Activated CD8-positive, alpha-beta T cell treated with anti-CD3 and anti-CD28 coated beads for 36 hours (primary cell): ENCODE measurements around the gene TFEB. TPM values are rescaled to one million over a fixed set of nuclear protein-coding genes. Genes with fewer than 3 reads are reported as not detected.

ENCODE experiments used
- ATAC-seq: fragments of 200-7000 bp; cut with Tn5 transposase; one replicate; pipeline ENCODE4 v1.10.0; 2021; ENCODE audit warnings: mild to moderate bottlenecking, moderate library complexity
- CTCF ChIA-PET: fragments of 350-600 bp; sonication (Branson Sonifier 250); formaldehyde crosslinking; loops from one replicate; lab custom pipeline; 2021; ENCODE audit warnings: antibody characterized with exemption; lab: Charles Lee
- POLR2A ChIA-PET: fragments of 350-600 bp; sonication (Branson Sonifier 250); formaldehyde crosslinking; loops from one replicate; lab custom pipeline; 2021; ENCODE audit warnings: antibody characterized with exemption; lab: Charles Lee
- DNase-seq: peaks from one replicate; pipeline ENCODE4 v3.0.0-alpha.2; 2020
- H3K27ac Mint-ChIP-seq: one replicate; pipeline ENCODE4 v1.8.0; 2021; ENCODE audit warnings: mild to moderate bottlenecking, mixed read lengths
- H3K27me3 Mint-ChIP-seq: one replicate; pipeline ENCODE4 v1.8.0; 2021; ENCODE audit warnings: mixed read lengths
- H3K36me3 Mint-ChIP-seq: one replicate; pipeline ENCODE4 v1.8.0; 2021; ENCODE audit warnings: low read depth, mixed read lengths
- H3K4me1 Mint-ChIP-seq: one replicate; pipeline ENCODE4 v1.8.0; 2021; ENCODE audit warnings: low read depth, mixed read lengths
- H3K4me3 Mint-ChIP-seq: one replicate; pipeline ENCODE4 v1.8.0; 2021; ENCODE audit warnings: mild to moderate bottlenecking, moderate library complexity, mixed read lengths
- H3K9me3 Mint-ChIP-seq: one replicate; pipeline ENCODE4 v1.8.0; 2021; ENCODE audit warnings: mixed read lengths
- intact Hi-C: fragments of 100-400 bp; cut with micrococcal nuclease; formaldehyde crosslinking; loops from one replicate; pipeline ENCODE4 v1.10.0; 2022
- total RNA-seq, 2 experiments: library from RNA; stranded (reverse); gene quantifications; one replicate each; pipeline ENCODE4 v1.2.3, GENCODE V29; 2021
- TF ChIP-seq, protein P1 (sequence below): fragments of 200-600 bp; IDR thresholded peaks from one replicate; pipeline ENCODE4 v1.8.0; 2022; ENCODE audit warnings: antibody characterized with exemption, mild to moderate bottlenecking

The TFEB gene
- total RNA-seq, 2 experiments from 2014 or later: 14.6 to 15.9 TPM

- intact Hi-C loops: no loop called here
- ChIA-PET CTCF (interaction anchor here (0.7 to 3.6 kb wide), 7 partner anchors 11 to 832 kb away, joined by 3 to 30 read pairs (median 4); no protein-coding TSS in a partner anchor), POLR2A (interaction anchor here (0.6 to 1.1 kb wide), 4 partner anchors 10 to 180 kb away, joined by 3 to 4 read pairs (median 3); no protein-coding TSS in a partner anchor)
- Mint-ChIP-seq H3K4me3 (no peak overlapping the region), H3K27ac (peak overlapping the region; percentile 52), H3K9me3 (no peaks in the 10 kb centered on the region), H3K36me3 (no peaks in the 10 kb centered on the region), H3K27me3 (no peaks in the 10 kb centered on the region), H3K4me1 (peaks cover 29% of the 10 kb centered on the region)
- TF ChIP-seq, protein P1, sequence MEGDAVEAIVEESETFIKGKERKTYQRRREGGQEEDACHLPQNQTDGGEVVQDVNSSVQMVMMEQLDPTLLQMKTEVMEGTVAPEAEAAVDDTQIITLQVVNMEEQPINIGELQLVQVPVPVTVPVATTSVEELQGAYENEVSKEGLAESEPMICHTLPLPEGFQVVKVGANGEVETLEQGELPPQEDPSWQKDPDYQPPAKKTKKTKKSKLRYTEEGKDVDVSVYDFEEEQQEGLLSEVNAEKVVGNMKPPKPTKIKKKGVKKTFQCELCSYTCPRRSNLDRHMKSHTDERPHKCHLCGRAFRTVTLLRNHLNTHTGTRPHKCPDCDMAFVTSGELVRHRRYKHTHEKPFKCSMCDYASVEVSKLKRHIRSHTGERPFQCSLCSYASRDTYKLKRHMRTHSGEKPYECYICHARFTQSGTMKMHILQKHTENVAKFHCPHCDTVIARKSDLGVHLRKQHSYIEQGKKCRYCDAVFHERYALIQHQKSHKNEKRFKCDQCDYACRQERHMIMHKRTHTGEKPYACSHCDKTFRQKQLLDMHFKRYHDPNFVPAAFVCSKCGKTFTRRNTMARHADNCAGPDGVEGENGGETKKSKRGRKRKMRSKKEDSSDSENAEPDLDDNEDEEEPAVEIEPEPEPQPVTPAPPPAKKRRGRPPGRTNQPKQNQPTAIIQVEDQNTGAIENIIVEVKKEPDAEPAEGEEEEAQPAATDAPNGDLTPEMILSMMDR: no peak
- ATAC-seq (peak; percentile 80), DNase-seq (peak; percentile 46)
Measured at GRCh38 chr6:41715795-41716515, 19.5 kb downstream of the TFEB start.

DNA sequence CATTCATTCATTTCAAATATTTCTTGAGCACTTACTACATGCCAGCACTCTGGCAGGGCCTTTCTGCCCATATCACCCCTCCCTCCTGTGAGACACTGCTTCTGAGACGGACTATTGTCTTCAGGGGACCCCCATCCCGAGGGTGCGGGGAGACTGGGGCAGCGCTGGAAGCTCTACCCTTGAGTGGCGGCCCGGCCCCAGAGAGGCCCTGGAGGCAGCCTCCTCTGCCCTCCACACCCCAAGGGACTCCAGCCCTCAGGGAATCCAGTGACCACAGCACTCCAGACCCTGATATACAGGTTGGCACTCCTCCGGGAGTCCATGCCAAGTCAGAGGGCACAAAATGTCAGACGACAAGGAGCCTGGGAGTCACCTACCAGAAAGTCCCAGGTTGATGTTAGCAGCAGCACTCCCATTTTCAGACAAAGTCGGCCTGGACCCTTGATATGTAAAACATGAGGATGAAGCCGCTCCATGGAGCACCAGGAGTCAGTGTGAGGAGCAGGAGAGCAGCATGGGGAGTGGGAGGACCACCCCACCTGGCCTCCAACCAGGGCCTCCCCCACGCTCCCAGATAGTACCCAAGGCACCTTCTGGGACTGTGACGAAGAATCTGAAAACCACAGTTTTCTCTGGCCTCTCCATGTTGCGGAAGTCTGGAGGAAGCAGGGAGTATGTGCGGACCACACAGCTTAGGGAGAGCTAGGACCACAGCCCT lies 20.7 kb downstream of the TFEB start:
- ChIA-PET POLR2A (interaction anchor here (1.1 kb wide), 1 partner anchor 9 kb away, joined by 4 read pairs; no protein-coding TSS in a partner anchor), CTCF (interaction anchor here (0.7 to 3.6 kb wide), 2 partner anchors 9 to 408 kb away, joined by 3 to 30 read pairs; no protein-coding TSS in a partner anchor)
- Mint-ChIP-seq H3K4me3 (no peak overlapping the region), H3K4me1 (peaks cover 29% of the 10 kb centered on the region), H3K27me3 (no peaks in the 10 kb centered on the region), H3K36me3 (no peaks in the 10 kb centered on the region), H3K9me3 (no peaks in the 10 kb centered on the region), H3K27ac (no peak overlapping the region)
- intact Hi-C loops: no loop called here
- DNase-seq (no peak), ATAC-seq (no peak)
- TF ChIP-seq, protein P1: no peak

GRCh38 chr6:41713650-41714291 lies 21.6 kb downstream of the TFEB start:
- TF ChIP-seq, protein P1: no peak
- no peaks in the 10 kb centered on the region for H3K9me3 Mint-ChIP-seq
- ChIA-PET CTCF (no interaction called here), POLR2A (interaction anchor here (0.8 kb wide), 1 partner anchor 34 kb away, joined by 3 read pairs; no protein-coding TSS in a partner anchor)
- peak; percentile 70 for DNase-seq
- intact Hi-C loops: no loop called here
- peaks cover 6% of the 10 kb centered on the region for H3K36me3 Mint-ChIP-seq
- no peaks in the 10 kb centered on the region for H3K27me3 Mint-ChIP-seq
- peak; percentile 72 for ATAC-seq
- H3K4me1 Mint-ChIP-seq: peaks cover 29% of the 10 kb centered on the region
- peak overlapping the region; percentile 27 for H3K27ac Mint-ChIP-seq
- no peak overlapping the region for H3K4me3 Mint-ChIP-seq

DNA sequence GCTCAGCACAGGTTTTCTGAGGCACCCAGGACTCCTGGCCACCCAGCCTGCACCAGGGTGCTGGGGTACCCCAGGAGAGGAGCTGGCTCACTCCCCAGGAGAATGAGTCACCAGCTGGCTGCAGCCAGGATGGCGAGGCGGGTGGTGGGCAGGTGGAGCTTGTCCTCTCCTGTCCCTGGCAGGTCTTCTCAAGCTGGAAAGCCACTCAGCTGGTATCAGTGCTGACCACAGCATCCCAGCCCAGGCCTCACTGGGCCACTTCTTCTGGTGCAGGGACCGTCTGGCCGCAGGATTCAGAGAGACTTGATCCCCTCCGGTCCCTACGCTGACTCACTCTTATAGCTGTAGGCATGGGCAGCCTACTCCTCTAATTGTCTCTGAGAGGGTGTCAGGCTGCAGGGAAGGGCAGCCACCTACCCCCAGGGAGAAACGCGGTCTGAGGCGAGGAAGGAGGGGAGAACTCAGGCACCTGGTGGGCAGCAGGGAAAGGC lies 22.2 kb downstream of the TFEB start:
- CTCF ChIA-PET: no interaction called here

More for the DNA sequence above, 22.2 kb downstream of the TFEB start:
- H3K36me3 Mint-ChIP-seq: peaks cover 9% of the 10 kb centered on the region
- no peak for ATAC-seq
- no peak for DNase-seq
- H3K27me3 Mint-ChIP-seq: no peaks in the 10 kb centered on the region
- H3K4me3 Mint-ChIP-seq: no peak overlapping the region
- peak overlapping the region; percentile 27 for H3K27ac Mint-ChIP-seq
- intact Hi-C loops: no loop called here
- peaks cover 34% of the 10 kb centered on the region for H3K4me1 Mint-ChIP-seq
- H3K9me3 Mint-ChIP-seq: no peaks in the 10 kb centered on the region
- POLR2A ChIA-PET: interaction anchor here (0.8 kb wide), 1 partner anchor 33 kb away, joined by 3 read pairs; no protein-coding TSS in a partner anchor
- TF ChIP-seq, protein P1: no peak
